ENCODE data around the gene CD68.

DNA sequence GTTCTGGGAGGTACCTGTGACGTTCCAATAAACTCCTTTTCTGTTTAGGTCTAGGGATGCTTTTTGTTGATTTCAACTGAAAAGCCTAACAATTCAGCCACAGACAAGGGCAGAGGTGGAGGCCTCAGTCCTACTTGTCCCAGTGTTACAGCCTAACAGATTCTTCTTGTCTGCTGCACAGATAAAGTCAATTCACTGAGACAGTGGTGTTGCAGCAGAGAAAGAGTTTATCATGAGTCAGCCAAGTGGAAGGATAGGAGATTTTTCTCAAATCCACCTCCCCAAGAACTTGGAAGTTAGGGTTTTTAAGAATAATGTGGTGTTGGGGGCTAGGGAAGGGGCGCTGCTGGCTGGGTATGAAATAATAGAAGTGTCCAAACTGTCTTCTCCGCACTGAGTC, 41.4 kb upstream of the CD68 start:
- TF ChIP-seq POLR2A (IDR thresholded peaks at IDR 0.05) = no peak
- TF ChIP-seq, protein P1, sequence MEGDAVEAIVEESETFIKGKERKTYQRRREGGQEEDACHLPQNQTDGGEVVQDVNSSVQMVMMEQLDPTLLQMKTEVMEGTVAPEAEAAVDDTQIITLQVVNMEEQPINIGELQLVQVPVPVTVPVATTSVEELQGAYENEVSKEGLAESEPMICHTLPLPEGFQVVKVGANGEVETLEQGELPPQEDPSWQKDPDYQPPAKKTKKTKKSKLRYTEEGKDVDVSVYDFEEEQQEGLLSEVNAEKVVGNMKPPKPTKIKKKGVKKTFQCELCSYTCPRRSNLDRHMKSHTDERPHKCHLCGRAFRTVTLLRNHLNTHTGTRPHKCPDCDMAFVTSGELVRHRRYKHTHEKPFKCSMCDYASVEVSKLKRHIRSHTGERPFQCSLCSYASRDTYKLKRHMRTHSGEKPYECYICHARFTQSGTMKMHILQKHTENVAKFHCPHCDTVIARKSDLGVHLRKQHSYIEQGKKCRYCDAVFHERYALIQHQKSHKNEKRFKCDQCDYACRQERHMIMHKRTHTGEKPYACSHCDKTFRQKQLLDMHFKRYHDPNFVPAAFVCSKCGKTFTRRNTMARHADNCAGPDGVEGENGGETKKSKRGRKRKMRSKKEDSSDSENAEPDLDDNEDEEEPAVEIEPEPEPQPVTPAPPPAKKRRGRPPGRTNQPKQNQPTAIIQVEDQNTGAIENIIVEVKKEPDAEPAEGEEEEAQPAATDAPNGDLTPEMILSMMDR (IDR thresholded peaks at IDR 0.05) = no peak
